H1 (cell line): ENCODE measurements around the gene WDR27. TPM values are rescaled to one million over a fixed set of nuclear protein-coding genes. Genes with fewer than 3 reads are reported as not detected.

ENCODE experiments used
- CTCF ChIA-PET: fragments of 300-600 bp; sonication (Branson Sonifier 250); formaldehyde crosslinking; loops from one replicate; lab custom pipeline; 2021; ENCODE audit not compliant: partially characterized antibody; lab: Charles Lee
- POLR2A ChIA-PET: fragments of 300-600 bp; sonication (Branson Sonifier 250); formaldehyde crosslinking; loops from one replicate; lab custom pipeline; 2021; ENCODE audit warnings: inconsistent platforms; ENCODE audit not compliant: partially characterized antibody; lab: Charles Lee
- DNase-seq, 2 experiments: peaks; one replicate each; pipeline versions ENCODE4 v3.0.0 to v3.0.0-alpha.2; 2010 to 2022; ENCODE audit warnings: low spot score in 2 of 2, low read depth in 1 of 2, mixed read lengths in 1 of 2
- FAIRE-seq: peaks from 2 replicates; lab custom pipeline; 2011; peaks lifted over from hg19 to GRCh38; lab: Jason Lieb, UNC
- H2AFZ ChIP-seq: 2 replicates; pipeline ENCODE4 v1.8.1; 2012; ENCODE audit warnings: low read length, inconsistent platforms
- H2AK5ac ChIP-seq: 2 replicates; pipeline ENCODE4 v1.6.1; 2013; ENCODE audit warnings: low read depth, low read length
- H2BK120ac ChIP-seq: replicated peaks from 2 replicates; pipeline ENCODE3; 2013; ENCODE audit warnings: low read depth, low read length, inconsistent platforms
- H2BK12ac ChIP-seq: 2 replicates; pipeline ENCODE4 v1.6.1; 2013; ENCODE audit warnings: low read depth, low read length
- H2BK15ac ChIP-seq: 2 replicates; pipeline ENCODE4 v1.6.1; 2013; ENCODE audit warnings: low read length
- H2BK20ac ChIP-seq: 2 replicates; pipeline ENCODE4 v1.6.1; 2013; ENCODE audit warnings: low read length
- H2BK5ac ChIP-seq: 2 replicates; pipeline ENCODE4 v1.6.1; 2013; ENCODE audit warnings: low read depth, low read length
- H3K14ac ChIP-seq: 2 replicates; pipeline ENCODE4 v1.6.1; 2013; ENCODE audit warnings: inconsistent platforms; ENCODE audit not compliant: insufficient read length
- H3K18ac ChIP-seq: 2 replicates; pipeline ENCODE4 v1.6.1; 2013; ENCODE audit warnings: low read length; ENCODE audit errors: extremely low read depth
- H3K23ac ChIP-seq: 2 replicates; pipeline ENCODE4 v1.6.1; 2013; ENCODE audit warnings: inconsistent platforms; ENCODE audit not compliant: insufficient read length
- H3K23me2 ChIP-seq: 2 replicates; pipeline ENCODE4 v1.6.1; 2013; ENCODE audit warnings: low read depth, low read length
- H3K27ac ChIP-seq: 2 replicates; pipeline ENCODE4 v1.6.1; 2011; ENCODE audit warnings: low read depth, low read length, inconsistent platforms
- H3K27me3 ChIP-seq, 4 experiments: replicated peaks in 1 of 4; 1 replicate in 1 of 4; 2 replicates in 3 of 4; pipeline versions ENCODE4 v1.6.1 to v1.8.1; 2011 to 2013; ENCODE audit warnings: low read length in 3 of 4, mild to moderate bottlenecking in 3 of 4, inconsistent platforms in 2 of 4, mixed read lengths in 2 of 4, moderate library complexity in 1 of 4; ENCODE audit not compliant: control insufficient read depth in 3 of 4, insufficient read depth in 3 of 4; ENCODE audit errors: extremely low read depth in 1 of 4
- H3K36me3 ChIP-seq, 4 experiments: 2 replicates each; pipeline versions ENCODE4 v1.6.1 to v1.8.1; 2011 to 2013; ENCODE audit warnings: mild to moderate bottlenecking in 4 of 4, low read length in 3 of 4, moderate library complexity in 2 of 4, control low read depth in 1 of 4, inconsistent platforms in 1 of 4; ENCODE audit not compliant: insufficient read depth in 4 of 4, control insufficient read depth in 2 of 4
- H3K4ac ChIP-seq: replicated peaks from 2 replicates; pipeline ENCODE3; 2013; ENCODE audit warnings: low read length, low read depth, mixed read lengths, inconsistent platforms; ENCODE audit not compliant: insufficient read length
- H3K4me1 ChIP-seq, 4 experiments: replicated peaks in 1 of 4; 1 replicate in 1 of 4; 2 replicates in 3 of 4; pipeline versions ENCODE4 v1.6.1 to v1.8.1; 2011 to 2013; ENCODE audit warnings: low read length in 3 of 4, inconsistent platforms in 2 of 4, mixed read lengths in 1 of 4; ENCODE audit not compliant: insufficient read depth in 4 of 4, control insufficient read depth in 3 of 4
- H3K4me2 ChIP-seq, 2 experiments: 2 replicates each; pipeline versions ENCODE4 v1.6.1 to v1.8.1; 2011 to 2013; ENCODE audit warnings: low read depth in 2 of 2, low read length in 2 of 2, control low read depth in 1 of 2, inconsistent platforms in 1 of 2, mild to moderate bottlenecking in 1 of 2; ENCODE audit not compliant: insufficient read depth in 1 of 2
- H3K4me3 ChIP-seq, 4 experiments: fragments of 200-600, 300-600 bp in 1 of 4; sonication (generic), shearing (Covaris generic), sonication (Bioruptor Twin) in 1 of 4; 2 replicates each; pipeline versions ENCODE4 v1.5.1 to v1.8.1; 2011 to 2016; ENCODE audit warnings: low read length in 4 of 4, low read depth in 3 of 4, control low read depth in 2 of 4, inconsistent platforms in 2 of 4, mild to moderate bottlenecking in 2 of 4, mixed read lengths in 1 of 4, moderate library complexity in 1 of 4; ENCODE audit not compliant: insufficient read depth in 2 of 4; ENCODE audit errors: extremely low read depth in 1 of 4
- H3K56ac ChIP-seq: replicated peaks from 2 replicates; pipeline ENCODE3; 2013; ENCODE audit warnings: low read depth, mild to moderate bottlenecking, mixed read lengths, low read length, inconsistent platforms; ENCODE audit not compliant: insufficient read length
- H3K79me1 ChIP-seq: 2 replicates; pipeline ENCODE4 v1.6.1; 2013; ENCODE audit warnings: low read depth, low read length, control low read depth
- H3K79me2 ChIP-seq, 2 experiments: 2 replicates each; pipeline versions ENCODE4 v1.6.1 to v1.8.1; 2012 to 2013; ENCODE audit warnings: low read length in 2 of 2, mild to moderate bottlenecking in 2 of 2, inconsistent platforms in 1 of 2; ENCODE audit not compliant: insufficient read depth in 2 of 2, control insufficient read depth in 1 of 2
- H3K9ac ChIP-seq, 4 experiments: replicated peaks in 1 of 4; 1 replicate in 1 of 4; 2 replicates in 3 of 4; pipeline versions ENCODE4 v1.6.1 to v1.8.1; 2011 to 2013; ENCODE audit warnings: low read depth in 3 of 4, low read length in 3 of 4, control low read depth in 2 of 4, mild to moderate bottlenecking in 2 of 4, moderate library complexity in 2 of 4, inconsistent platforms in 1 of 4; ENCODE audit errors: extremely low read depth in 1 of 4
- H3K9me3 ChIP-seq, 2 experiments: 2 replicates each; pipeline versions ENCODE4 v1.6.1 to v1.8.1; 2012 to 2013; ENCODE audit warnings: mild to moderate bottlenecking in 2 of 2, moderate library complexity in 2 of 2, control low read depth in 1 of 2, inconsistent platforms in 1 of 2, low read depth in 1 of 2, low read length in 1 of 2, mixed read lengths in 1 of 2; ENCODE audit not compliant: insufficient read depth in 2 of 2
- H4K20me1 ChIP-seq, 2 experiments: replicated peaks in 1 of 2; 2 replicates each; pipeline versions ENCODE3 to v1.8.1; 2011 to 2013; ENCODE audit warnings: inconsistent platforms in 2 of 2, low read length in 2 of 2, mild to moderate bottlenecking in 1 of 2; ENCODE audit not compliant: insufficient read depth in 2 of 2, control insufficient read depth in 1 of 2
- H4K5ac ChIP-seq: 2 replicates; pipeline ENCODE4 v1.6.1; 2013; ENCODE audit warnings: low read length, low read depth, mixed read lengths, inconsistent platforms; ENCODE audit not compliant: insufficient read length
- H4K8ac ChIP-seq: 2 replicates; pipeline ENCODE4 v1.8.0; 2013; ENCODE audit warnings: mild to moderate bottlenecking, moderate library complexity, low read length, inconsistent platforms; ENCODE audit not compliant: insufficient read depth; ENCODE audit errors: extremely low read depth
- H4K91ac ChIP-seq: replicated peaks from 2 replicates; pipeline ENCODE3; 2013; ENCODE audit warnings: low read length, mixed read lengths, inconsistent platforms; ENCODE audit not compliant: insufficient read length
- CTBP2 ChIP-seq: IDR thresholded peaks from 2 replicates; pipeline ENCODE4 v1.7.0; 2011; ENCODE audit warnings: borderline replicate concordance, mild to moderate bottlenecking, moderate library complexity, mixed read lengths, low read length; ENCODE audit not compliant: insufficient read depth, insufficient read length
- HDAC2 ChIP-seq, 2 experiments: fragments of 300-600 bp in 1 of 2; sonication (generic) in 1 of 2; IDR thresholded peaks; 2 replicates each; pipeline ENCODE4 v1.6.1; 2011 to 2012; ENCODE audit warnings: low read depth in 2 of 2, low read length in 2 of 2, mild to moderate bottlenecking in 2 of 2, moderate library complexity in 2 of 2, borderline replicate concordance in 1 of 2, inconsistent platforms in 1 of 2
- WGBS, 2 experiments: shearing (Covaris generic) in 1 of 2; methylation state at CpG; one replicate each; pipeline versions ENCODE4 v1.1.6 to v1.1.7; 2013 to 2015; ENCODE audit warnings: low lambda C conversion rate in 2 of 2, mixed read lengths in 2 of 2, inconsistent platforms in 1 of 2, low coverage in 1 of 2, missing lambda C conversion rate in 1 of 2; ENCODE audit not compliant: insufficient replicate concordance in 2 of 2, insufficient coverage in 1 of 2, insufficient read length in 1 of 2; ENCODE audit errors: extremely low coverage in 1 of 2, missing lambda C conversion rate in 1 of 2; 5-methylcytosine and 5-hydroxymethylcytosine counted together
- polyA plus RNA-seq, 7 experiments: library from polyadenylated mRNA; depleted of rRNA in 3 of 7; stranded (reverse) in 5 of 7; unstranded in 2 of 7; fragments of >200 nt in 5 of 7; fragments of 200-250 nt in 2 of 7; gene quantifications; 1 replicate in 5 of 7; 2 replicates in 1 of 7; 4 replicates in 1 of 7; pipeline versions ENCODE4 v1.2.1 to v1.2.3, GENCODE V29; 2011 to 2013; ENCODE audit warnings: missing spikeins in 2 of 7, mixed read lengths in 2 of 7
- total RNA-seq: library from RNA; stranded (reverse); fragmentation: NEBNext Ultra II Directional; extraction: Animal tissue kit (Norgen Biotek cat#: 25700); gene quantifications from 2 replicates; pipeline ENCODE4 v1.2.1, GENCODE V29; 2021

The WDR27 gene
- total and polyA plus RNA-seq, 2 of the 8 experiments (the other 6 are each of a cell fraction or from before 2014, with no cell fraction given): 53.6 to 68.6 TPM

GRCh38 chr6:169652896-169653295, 48.9 kb downstream of the WDR27 start:
- Histone ChIP-seq H3K4me1 (no peaks in the 10 kb centered on the region), H4K91ac (no peak overlapping the region), H2BK12ac (no peak overlapping the region), H4K20me1 (peaks cover 0 to 2% of the 10 kb centered on the region in 2 experiments), H2BK15ac (no peak overlapping the region), H3K79me2 (no peaks in the 10 kb centered on the region), H3K23me2 (peaks cover 12% of the 10 kb centered on the region; the same call in 1 of the 2 replicates), H2AFZ (no peak overlapping the region), H4K5ac (no peak overlapping the region), H2BK5ac (no peak overlapping the region), H3K9ac (no peak overlapping the region), H3K27me3 (no peaks in the 10 kb centered on the region), H2BK20ac (no peak overlapping the region), H3K79me1 (no peaks in the 10 kb centered on the region), H3K4me2 (no peak overlapping the region), H2AK5ac (no peak overlapping the region), H3K36me3 (peaks cover 8 to 55% (median 30%) of the 10 kb centered on the region in 4 experiments), H2BK120ac (no peak overlapping the region), H3K14ac (no peak overlapping the region), H3K9me3 (peaks cover 13 to 29% of the 10 kb centered on the region in 2 experiments), H3K27ac (no peak overlapping the region), H3K18ac (no peak overlapping the region), H4K8ac (no peak overlapping the region), H3K56ac (no peak overlapping the region), H3K4ac (no peak overlapping the region), H3K23ac (no peak overlapping the region), H3K4me3 (no peak overlapping the region)
- POLR2A ChIA-PET: interaction anchor here (1.7 kb wide), 1 partner anchor 48 kb away, joined by 5 read pairs; the partner anchor contains the start of genes C6orf120 and WDR27
- no peak for FAIRE-seq
- 95% methylated on average over 11 of the region's 11 CpGs; no CpG with 5 or more reads in 1 of the 2 experiments for WGBS, 2 experiments
- CTCF ChIA-PET: no interaction called here
- DNase-seq: no peak
- TF ChIP-seq HDAC2 (IDR thresholded peaks at IDR 0.05; ENCODE audit: borderline replicate concordance in 1 of 2, low read depth in 2 of 2, low read length in 2 of 2) (no peak), CTBP2 (no peak)
